Endothelial cell of umbilical vein (primary cell): ENCODE data around the gene AJAP1. TPM values are rescaled to one million over a fixed set of nuclear protein-coding genes. Genes with fewer than 3 reads are reported as not detected.

ENCODE experiments used
- BruUV-seq: library from RNA; stranded (reverse); fragments of 400-500 nt; replicated peaks from 2 replicates; lab custom pipeline; 2021; lab: Mats Ljungman, UMichigan
- CTCF ChIA-PET: fragments of 300-600, 350-600 bp; sonication (Branson Sonifier 250); formaldehyde crosslinking; loops from one replicate; lab custom pipeline; 2021; ENCODE audit warnings: antibody characterized with exemption, inconsistent platforms; lab: Charles Lee
- POLR2A ChIA-PET: fragments of 300-600, 350-600 bp; sonication (Branson Sonifier 250); formaldehyde crosslinking; loops from one replicate; lab custom pipeline; 2021; ENCODE audit warnings: antibody characterized with exemption, inconsistent platforms; lab: Charles Lee
- DNase-seq: peaks from one replicate; pipeline ENCODE4 v3.0.0-alpha.2; 2011; ENCODE audit warnings: low read depth, low spot score
- FAIRE-seq: peaks from 2 replicates; lab custom pipeline; 2011; peaks lifted over from hg19 to GRCh38; lab: Jason Lieb, UNC
- H2AFZ ChIP-seq: 2 replicates; pipeline ENCODE4 v1.6.0; 2012; ENCODE audit warnings: low read depth, low read length, control low read depth, inconsistent platforms
- H3K27ac ChIP-seq: 2 replicates; pipeline ENCODE4 v1.5.1; 2011; ENCODE audit warnings: low read depth, mild to moderate bottlenecking, control low read depth, low read length, moderate library complexity; ENCODE audit not compliant: insufficient read depth
- H3K27me3 ChIP-seq, 2 experiments: 2 replicates each; pipeline versions ENCODE4 v1.6.0 to v1.6.1; 2011; ENCODE audit warnings: low read length in 2 of 2, mixed read lengths in 1 of 2; ENCODE audit not compliant: control insufficient read depth in 2 of 2, insufficient read depth in 2 of 2
- H3K36me3 ChIP-seq, 2 experiments: 2 replicates in 1 of 2; 3 replicates in 1 of 2; pipeline ENCODE4 v1.5.1; 2011; ENCODE audit warnings: low read length in 2 of 2, mild to moderate bottlenecking in 1 of 2, moderate library complexity in 1 of 2; ENCODE audit not compliant: control insufficient read depth in 2 of 2, insufficient read depth in 2 of 2; ENCODE audit errors: extremely low read depth in 1 of 2
- H3K4me1 ChIP-seq: 3 replicates; pipeline ENCODE4 v1.5.1; 2011; ENCODE audit warnings: mild to moderate bottlenecking, low read length; ENCODE audit not compliant: control insufficient read depth, insufficient read depth; ENCODE audit errors: extremely low read depth
- H3K4me2 ChIP-seq: 2 replicates; pipeline ENCODE4 v1.6.1; 2011; ENCODE audit warnings: low read length, control low read depth, mixed read lengths; ENCODE audit not compliant: insufficient read depth
- H3K4me3 ChIP-seq, 3 experiments: fragments of 200-600 bp in 1 of 3; sonication (generic), shearing (Covaris generic) in 1 of 3; replicated peaks in 1 of 3; 2 replicates each; pipeline ENCODE4 v1.5.1; 2011 to 2016; ENCODE audit warnings: control low read depth in 3 of 3, low read length in 3 of 3, mild to moderate bottlenecking in 2 of 3, inconsistent platforms in 1 of 3, low read depth in 1 of 3, moderate library complexity in 1 of 3; ENCODE audit not compliant: insufficient read depth in 1 of 3
- H3K79me2 ChIP-seq: 2 replicates; pipeline ENCODE4 v1.6.0; 2012; ENCODE audit warnings: low read length, inconsistent platforms; ENCODE audit not compliant: control insufficient read depth, insufficient read depth
- H3K9ac ChIP-seq: replicated peaks from 2 replicates; pipeline ENCODE3; 2011; ENCODE audit warnings: low read length, control low read depth; ENCODE audit not compliant: insufficient read depth; ENCODE audit errors: extremely low read depth
- H3K9me1 ChIP-seq: replicated peaks from 3 replicates; pipeline ENCODE4 v1.6.0; 2011; ENCODE audit warnings: mild to moderate bottlenecking, low read length; ENCODE audit not compliant: control insufficient read depth, insufficient read depth; ENCODE audit errors: extremely low read depth
- H3K9me3 ChIP-seq: replicated peaks from 2 replicates; pipeline ENCODE4 v1.5.1; 2012; ENCODE audit warnings: low read length, inconsistent platforms; ENCODE audit not compliant: control insufficient read depth, insufficient read depth
- H4K20me1 ChIP-seq: replicated peaks from 2 replicates; pipeline ENCODE3; 2011; ENCODE audit warnings: mild to moderate bottlenecking, low read length; ENCODE audit not compliant: control insufficient read depth, insufficient read depth; ENCODE audit errors: extremely low read depth
- FOS ChIP-seq: IDR thresholded peaks from 2 replicates; pipeline ENCODE4 v1.6.1; 2011; ENCODE audit warnings: mild to moderate bottlenecking, low read length, moderate library complexity, borderline replicate concordance; ENCODE audit not compliant: insufficient read depth
- GATA2 ChIP-seq: IDR thresholded peaks from 2 replicates; pipeline ENCODE4 v1.7.0; 2011; ENCODE audit warnings: low read depth, mild to moderate bottlenecking, moderate library complexity, mixed read lengths, low read length; ENCODE audit not compliant: insufficient read length, insufficient read depth
- POLR2AphosphoS5 ChIP-seq: IDR thresholded peaks from 2 replicates; pipeline ENCODE4 v1.6.1; 2012; ENCODE audit warnings: low read depth, mild to moderate bottlenecking, control low read depth, low read length, moderate library complexity; ENCODE audit not compliant: insufficient read depth
- dilution Hi-C: fragments of 300-500 bp; cut with MboI; formaldehyde crosslinking; loops from one replicate; pipeline ENCODE4 v1.15.0; 2019; ENCODE audit warnings: low sequenced_read_pairs; ENCODE audit not compliant: extremely low pct_ligation_motif_present
- intact Hi-C: fragments of 100-400 bp; cut with micrococcal nuclease; formaldehyde crosslinking; loops from one replicate; pipeline ENCODE4 v1.10.0; 2022
- polyA plus RNA-seq, 4 experiments: library from polyadenylated mRNA; depleted of rRNA in 3 of 4; stranded (reverse) in 3 of 4; unstranded in 1 of 4; fragments of >200 nt; gene quantifications; 2 replicates each; pipeline versions ENCODE4 v1.2.1 to v1.2.3, GENCODE V29; 2011 to 2012; ENCODE audit warnings: missing spikeins in 1 of 4
- total RNA-seq: library from RNA; stranded (reverse); gene quantifications from 2 replicates; pipeline ENCODE4 v1.2.3, GENCODE V29; 2021

AJAP1 gene
- total and polyA plus RNA-seq, 2 donors (not counting 3 experiments of a cell fraction or from before 2014, with no cell fraction given) = not detected

DNA sequence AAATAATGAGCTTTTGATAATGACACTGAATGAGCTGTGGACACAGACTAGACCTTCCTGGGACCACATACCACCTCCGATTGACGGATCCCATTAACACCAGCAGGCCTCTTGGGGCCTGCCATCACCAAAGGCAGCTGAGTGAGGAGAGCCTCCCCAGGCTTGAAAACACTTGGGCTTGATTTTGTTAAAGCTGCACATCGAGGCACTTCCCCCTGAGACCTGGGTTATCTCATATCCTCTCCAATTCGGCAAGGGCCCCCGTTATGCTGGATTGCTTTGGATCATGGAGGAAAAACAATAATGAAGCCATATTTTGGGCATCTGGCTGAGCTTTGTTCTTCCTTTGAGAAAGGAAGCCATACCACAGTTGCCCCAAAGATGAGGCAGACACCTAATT lies 143.0 kb downstream of the AJAP1 start:
- Histone ChIP-seq H3K27ac (no peak overlapping the region), H3K4me3 (no peak overlapping the region), H3K27me3 (no peaks in the 10 kb centered on the region), H4K20me1 (no peaks in the 10 kb centered on the region), H3K9me1 (no peaks in the 10 kb centered on the region), H3K4me1 (no peaks in the 10 kb centered on the region), H3K9ac (no peak overlapping the region), H3K9me3 (peaks cover 2% of the 10 kb centered on the region), H2AFZ (no peak overlapping the region), H3K36me3 (no peaks in the 10 kb centered on the region), H3K79me2 (no peaks in the 10 kb centered on the region), H3K4me2 (no peak overlapping the region)
- intact Hi-C loops = no loop called here
- BruUV-seq = no TSS peak
- FAIRE-seq (no peak), DNase-seq (no peak)
- dilution Hi-C loops = no loop called here
- CTCF ChIA-PET = no interaction called here
- POLR2A ChIA-PET = no interaction called here
- no peak for TF ChIP-seq GATA2

DNA sequence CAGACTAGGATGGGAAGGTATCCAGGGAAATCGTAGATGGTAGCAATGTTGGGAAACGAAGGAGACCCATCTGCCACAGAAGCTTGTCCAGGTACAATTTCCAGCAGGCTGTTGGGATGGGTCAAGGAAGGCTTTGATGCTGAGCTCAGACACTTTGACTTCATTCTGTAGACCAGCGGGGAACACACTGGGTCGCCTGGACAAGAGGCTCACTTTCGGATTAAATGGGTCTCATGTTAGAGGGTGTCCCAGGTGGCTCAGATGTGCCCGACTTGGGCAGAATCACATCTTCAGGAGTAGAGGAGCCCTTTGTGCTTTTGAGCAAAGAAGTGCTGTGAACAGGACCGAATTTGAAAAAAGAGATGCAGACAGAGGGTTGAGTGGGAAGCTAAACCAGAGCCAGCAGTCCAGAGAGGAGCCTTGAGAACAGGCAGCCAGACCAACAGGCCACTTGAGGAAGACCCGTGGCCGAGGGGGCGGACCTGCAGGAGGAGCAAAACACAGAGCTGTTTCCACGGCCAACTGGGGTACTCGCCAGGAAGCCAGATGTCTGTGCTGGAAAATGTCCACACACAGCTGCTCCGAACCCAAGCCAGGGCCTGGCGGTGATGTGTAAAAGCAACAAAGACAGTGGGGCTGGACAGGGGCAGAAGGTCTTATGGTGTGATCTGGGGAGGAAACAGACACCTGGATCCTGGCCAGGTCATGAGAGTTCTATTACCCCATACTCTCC lies 146.9 kb downstream of the AJAP1 start:
- Histone ChIP-seq H3K9me1 (no peaks in the 10 kb centered on the region), H3K27me3 (no peaks in the 10 kb centered on the region), H3K4me3 (no peak overlapping the region), H3K27ac (no peak overlapping the region), H3K9ac (no peak overlapping the region), H2AFZ (no peak overlapping the region), H4K20me1 (no peaks in the 10 kb centered on the region), H3K79me2 (no peaks in the 10 kb centered on the region), H3K36me3 (no peaks in the 10 kb centered on the region), H3K4me2 (no peak overlapping the region), H3K4me1 (no peaks in the 10 kb centered on the region), H3K9me3 (no peaks in the 10 kb centered on the region)
- BruUV-seq = no TSS peak
- ChIA-PET CTCF (no interaction called here), POLR2A (no interaction called here)
- FAIRE-seq (no peak), DNase-seq (no peak)
- intact Hi-C loops = no loop called here
- dilution Hi-C loops = no loop called here
- TF ChIP-seq FOS (no peak), POLR2AphosphoS5 (no peak)
